GM12878 (cell line): ENCODE measurements around the gene KLHL36.

Experiments
- CTCF ChIP-seq, 3 experiments: IDR thresholded peaks in 2 of 3; conservative IDR thresholded peaks in 1 of 3; 2 replicates each; pipeline ENCODE4 v1.5.1; 2011; ENCODE audit warnings: low read depth in 3 of 3, low read length in 3 of 3, mild to moderate bottlenecking in 3 of 3, control low read depth in 2 of 3, moderate library complexity in 2 of 3, inconsistent platforms in 1 of 3, mixed read lengths in 1 of 3; ENCODE audit not compliant: control insufficient read depth in 2 of 3, insufficient read depth in 1 of 3; ENCODE audit errors: extremely low read depth in 1 of 3
- FOXM1 ChIP-seq: IDR thresholded peaks from 2 replicates; pipeline ENCODE4 v1.6.1; 2012; ENCODE audit warnings: low read depth, mild to moderate bottlenecking, inconsistent platforms, low read length, moderate library complexity
- MEF2A ChIP-seq: IDR thresholded peaks from 2 replicates; pipeline ENCODE4 v1.6.1; 2011; ENCODE audit warnings: low read depth, mild to moderate bottlenecking, low read length, moderate library complexity; ENCODE audit not compliant: insufficient read depth
- PKNOX1 ChIP-seq: fragments of 450-650 bp; IDR thresholded peaks from 2 replicates; pipeline ENCODE4 v1.6.1; 2016; ENCODE audit warnings: mild to moderate bottlenecking
- TF ChIP-seq, protein P1 (sequence below): fragments of 450-650 bp; IDR thresholded peaks from 2 replicates; pipeline ENCODE4 v1.6.1; 2017; ENCODE audit warnings: mild to moderate bottlenecking

DNA sequence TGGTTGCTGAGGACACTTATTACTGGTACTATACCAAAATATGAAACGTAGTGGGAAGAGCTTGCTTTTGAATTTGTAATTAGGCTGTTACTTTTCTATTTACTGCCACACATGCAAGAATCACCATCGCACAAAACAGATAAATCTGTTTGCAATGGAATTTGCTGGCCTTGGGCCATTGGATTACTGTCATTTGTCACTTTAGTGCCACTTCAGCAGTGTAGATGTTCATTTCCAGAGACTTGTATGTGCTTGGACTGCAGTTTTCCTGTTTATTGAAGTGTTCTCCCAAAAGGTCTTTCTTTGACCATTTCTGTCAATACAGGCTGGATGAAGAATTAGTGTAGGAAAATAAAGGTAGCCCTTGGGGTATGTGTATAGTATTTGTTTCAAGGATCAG, 55.9 kb downstream of the KLHL36 start:
- TF ChIP-seq, protein P1, sequence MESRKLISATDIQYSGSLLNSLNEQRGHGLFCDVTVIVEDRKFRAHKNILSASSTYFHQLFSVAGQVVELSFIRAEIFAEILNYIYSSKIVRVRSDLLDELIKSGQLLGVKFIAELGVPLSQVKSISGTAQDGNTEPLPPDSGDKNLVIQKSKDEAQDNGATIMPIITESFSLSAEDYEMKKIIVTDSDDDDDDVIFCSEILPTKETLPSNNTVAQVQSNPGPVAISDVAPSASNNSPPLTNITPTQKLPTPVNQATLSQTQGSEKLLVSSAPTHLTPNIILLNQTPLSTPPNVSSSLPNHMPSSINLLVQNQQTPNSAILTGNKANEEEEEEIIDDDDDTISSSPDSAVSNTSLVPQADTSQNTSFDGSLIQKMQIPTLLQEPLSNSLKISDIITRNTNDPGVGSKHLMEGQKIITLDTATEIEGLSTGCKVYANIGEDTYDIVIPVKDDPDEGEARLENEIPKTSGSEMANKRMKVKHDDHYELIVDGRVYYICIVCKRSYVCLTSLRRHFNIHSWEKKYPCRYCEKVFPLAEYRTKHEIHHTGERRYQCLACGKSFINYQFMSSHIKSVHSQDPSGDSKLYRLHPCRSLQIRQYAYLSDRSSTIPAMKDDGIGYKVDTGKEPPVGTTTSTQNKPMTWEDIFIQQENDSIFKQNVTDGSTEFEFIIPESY, result no peak
- TF ChIP-seq PKNOX1, result no peak
- TF ChIP-seq MEF2A, result no peak
- no peak for TF ChIP-seq CTCF (IDR thresholded peaks at IDR 0.05 in 2 of 3, conservative IDR thresholded peaks at IDR 0.05 in 1 of 3; ENCODE audit: control insufficient read depth in 2 of 3, extremely low read depth in 1 of 3, insufficient read depth in 1 of 3, low read depth in 3 of 3, low read length in 3 of 3)
- TF ChIP-seq FOXM1, result no peak
